Body of pancreas (tissue), 4 donors: ENCODE measurements around the gene AATF.

ENCODE experiments used
- POLR2A ChIP-seq, 3 donors: fragments of 450-650 bp; IDR thresholded peaks; one replicate each; pipeline ENCODE4 v1.6.1; 2016; ENCODE audit warnings: antibody characterized with exemption in 3 of 3, mild to moderate bottlenecking in 2 of 3
- TF ChIP-seq, protein P1 (sequence below), 7 experiments: fragments of 450-650 bp in 4 of 7; fragments of 200-600 bp in 3 of 7; sonication (generic) in 3 of 7; IDR thresholded peaks; one replicate each; pipeline ENCODE4 v1.5.1; 2016 to 2019; ENCODE audit warnings: antibody characterized with exemption in 7 of 7

DNA sequence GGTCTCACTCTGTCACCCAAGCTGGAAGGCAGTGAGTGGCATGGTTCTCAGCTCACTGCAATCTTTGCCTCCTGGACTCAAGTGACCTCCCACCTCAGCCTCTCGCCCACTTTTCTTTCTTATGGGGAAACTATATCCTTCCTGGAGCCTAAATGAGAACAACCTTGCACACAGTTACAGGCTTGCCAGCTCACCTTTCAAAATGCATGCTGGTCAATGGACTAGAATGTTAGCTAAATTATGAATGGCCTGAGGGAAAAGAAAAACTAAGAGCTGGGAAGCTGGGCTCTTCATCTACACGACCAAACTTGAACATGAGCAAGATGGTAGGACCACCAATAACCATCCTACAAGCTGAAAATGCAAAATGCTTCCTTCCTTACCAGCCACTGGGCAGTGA lies 22.1 kb upstream of the AATF start:
- TF ChIP-seq, protein P1, sequence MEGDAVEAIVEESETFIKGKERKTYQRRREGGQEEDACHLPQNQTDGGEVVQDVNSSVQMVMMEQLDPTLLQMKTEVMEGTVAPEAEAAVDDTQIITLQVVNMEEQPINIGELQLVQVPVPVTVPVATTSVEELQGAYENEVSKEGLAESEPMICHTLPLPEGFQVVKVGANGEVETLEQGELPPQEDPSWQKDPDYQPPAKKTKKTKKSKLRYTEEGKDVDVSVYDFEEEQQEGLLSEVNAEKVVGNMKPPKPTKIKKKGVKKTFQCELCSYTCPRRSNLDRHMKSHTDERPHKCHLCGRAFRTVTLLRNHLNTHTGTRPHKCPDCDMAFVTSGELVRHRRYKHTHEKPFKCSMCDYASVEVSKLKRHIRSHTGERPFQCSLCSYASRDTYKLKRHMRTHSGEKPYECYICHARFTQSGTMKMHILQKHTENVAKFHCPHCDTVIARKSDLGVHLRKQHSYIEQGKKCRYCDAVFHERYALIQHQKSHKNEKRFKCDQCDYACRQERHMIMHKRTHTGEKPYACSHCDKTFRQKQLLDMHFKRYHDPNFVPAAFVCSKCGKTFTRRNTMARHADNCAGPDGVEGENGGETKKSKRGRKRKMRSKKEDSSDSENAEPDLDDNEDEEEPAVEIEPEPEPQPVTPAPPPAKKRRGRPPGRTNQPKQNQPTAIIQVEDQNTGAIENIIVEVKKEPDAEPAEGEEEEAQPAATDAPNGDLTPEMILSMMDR (IDR thresholded peaks at IDR 0.05): no peak
- TF ChIP-seq POLR2A (IDR thresholded peaks at IDR 0.05): no peak
